ENCODE data around the gene ITPK1.

- no peak for TF ChIP-seq CTCF (IDR thresholded peaks at IDR 0.05)
- TF ChIP-seq POLR2A (IDR thresholded peaks at IDR 0.05): no peak
Measured at GRCh38 chr14:93011650-93012325, 103.9 kb downstream of the ITPK1 start.

Data from thyroid gland (tissue), 4 donors.